ENCODE results near the gene ORMDL1.

ORMDL1 gene, protein sequence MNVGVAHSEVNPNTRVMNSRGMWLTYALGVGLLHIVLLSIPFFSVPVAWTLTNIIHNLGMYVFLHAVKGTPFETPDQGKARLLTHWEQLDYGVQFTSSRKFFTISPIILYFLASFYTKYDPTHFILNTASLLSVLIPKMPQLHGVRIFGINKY

DNA sequence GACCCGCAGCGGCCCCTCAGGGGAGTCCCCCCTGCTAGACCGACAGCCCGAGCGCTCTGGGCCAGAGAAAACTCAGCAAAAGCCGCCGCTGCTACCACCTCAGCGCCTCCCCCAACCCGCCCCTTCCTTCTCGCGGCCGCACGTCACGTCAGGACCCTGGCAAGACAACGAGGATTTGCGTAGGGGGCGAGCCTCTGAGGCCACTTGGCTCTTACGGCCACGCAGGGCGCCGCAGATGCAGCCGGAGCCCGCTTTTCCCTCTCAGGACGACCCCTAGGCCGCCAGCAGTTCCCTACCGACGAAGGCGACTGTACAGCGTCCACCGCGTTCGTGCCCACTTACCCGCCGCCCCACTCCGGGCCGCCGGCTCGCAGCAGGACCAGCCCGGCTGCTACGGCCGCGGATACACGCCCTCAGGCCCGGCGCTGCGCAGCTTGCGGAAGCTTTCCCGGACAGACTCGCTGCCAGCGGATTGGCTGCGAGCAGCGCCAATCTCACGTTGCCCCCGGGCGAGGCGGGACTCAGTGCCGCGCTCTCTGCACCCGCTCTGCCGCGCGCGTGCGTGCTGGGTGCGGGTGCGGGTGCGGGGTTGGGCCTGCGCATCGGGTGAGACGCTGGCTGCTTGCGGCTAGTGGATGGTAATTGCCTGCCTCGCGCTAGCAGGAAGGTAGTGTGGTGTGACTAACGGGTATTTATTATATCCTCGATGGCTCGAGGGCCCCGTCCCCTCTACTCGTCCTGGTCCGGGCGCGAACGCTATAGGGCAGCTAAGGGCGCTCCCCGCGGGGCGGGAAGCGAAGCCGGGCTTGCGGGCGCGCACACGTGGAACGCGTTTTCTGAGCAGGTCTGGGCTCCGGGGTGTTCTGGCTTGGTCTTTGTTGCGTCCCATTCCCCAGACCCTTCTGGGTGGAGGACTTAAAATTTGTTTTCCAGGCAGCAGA, at the start of gene ORMDL1, which contains the start of gene PMS1:
Gene ORMDL1, minus strand, starts transcription at position 413 of the 941 bp plus-strand sequence. CDS start 1,744 bp downstream, outside the sequence.
Gene PMS1, plus strand, starts transcription at position 524 of the 941 bp plus-strand sequence. CDS start 7,360 bp downstream, outside the sequence.
- peak; percentile 86 to 98 for DNase-seq

DNA sequence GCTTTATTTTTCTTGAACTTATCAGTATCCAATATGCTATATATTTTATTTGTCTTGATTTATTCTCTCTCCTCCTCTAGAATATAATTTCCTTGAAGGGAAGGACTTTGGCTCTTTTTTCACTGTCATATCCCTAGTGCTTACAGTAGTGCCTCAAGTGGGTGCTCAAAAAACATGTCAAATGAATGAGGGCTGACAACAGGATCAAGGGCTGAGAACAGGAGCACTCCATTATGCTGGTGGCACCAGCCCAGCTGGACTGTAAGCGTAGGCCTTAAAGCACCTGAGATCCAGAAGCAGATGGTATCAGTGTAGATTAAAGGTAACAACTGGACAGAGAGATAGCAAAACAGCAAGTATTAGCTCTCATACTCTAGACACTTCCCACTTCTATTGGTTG, 46.4 kb upstream of the ORMDL1 start:
- no peak for DNase-seq

DNA sequence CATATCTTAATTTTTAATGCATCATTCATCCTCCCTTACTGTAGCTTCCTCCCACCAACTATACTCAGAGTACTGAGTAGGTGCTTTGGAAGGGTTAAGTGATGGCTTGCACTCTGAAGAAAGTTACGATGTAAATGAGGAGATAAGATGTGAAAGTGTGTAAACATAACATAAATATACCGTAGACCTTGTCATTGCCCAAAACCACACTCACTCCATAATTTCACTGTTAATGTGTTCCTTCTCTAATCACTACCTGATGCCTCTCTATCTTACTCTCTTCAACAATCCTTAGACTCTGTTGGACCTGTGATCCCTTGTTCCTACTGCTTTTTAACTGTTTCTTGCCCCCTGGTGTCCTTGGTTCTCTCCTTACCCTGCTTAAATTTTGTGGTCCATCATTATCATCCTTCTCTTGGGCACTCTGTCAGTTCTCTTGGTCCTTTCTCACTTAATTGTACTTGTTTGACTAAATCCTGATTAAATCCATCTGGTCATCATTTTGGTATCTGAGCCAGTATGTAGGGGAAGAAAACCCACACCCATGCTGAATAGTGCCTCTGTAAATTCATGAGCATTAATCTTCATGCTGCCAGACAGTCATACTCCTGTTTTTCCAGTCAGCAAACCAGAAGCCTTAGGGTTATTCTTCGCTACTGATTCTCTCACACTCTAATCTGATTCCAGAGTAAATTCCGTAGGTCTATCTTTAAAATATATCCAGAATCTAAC, 45.1 kb upstream of the ORMDL1 start:
- DNase-seq = no peak

DNA sequence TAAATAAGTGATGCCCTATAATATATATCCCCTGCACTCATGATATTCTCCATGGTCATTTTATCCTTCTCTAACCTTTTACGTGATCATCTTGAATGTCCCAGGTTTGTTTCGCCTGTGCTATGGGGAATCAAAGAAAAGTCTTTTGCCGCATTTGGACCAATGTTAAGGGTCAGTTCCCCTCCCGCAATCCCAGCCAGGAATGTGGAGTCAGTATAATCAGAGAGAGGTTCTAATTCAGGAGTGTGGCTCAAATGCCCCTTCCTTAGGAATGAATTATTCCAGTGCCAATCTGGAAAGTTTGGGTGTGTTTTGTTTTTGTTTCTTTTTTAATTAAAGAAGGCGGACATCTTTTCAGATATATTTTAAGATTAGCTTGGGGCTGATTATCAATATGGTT, 41.9 kb upstream of the ORMDL1 start:
- no peak for DNase-seq

DNA sequence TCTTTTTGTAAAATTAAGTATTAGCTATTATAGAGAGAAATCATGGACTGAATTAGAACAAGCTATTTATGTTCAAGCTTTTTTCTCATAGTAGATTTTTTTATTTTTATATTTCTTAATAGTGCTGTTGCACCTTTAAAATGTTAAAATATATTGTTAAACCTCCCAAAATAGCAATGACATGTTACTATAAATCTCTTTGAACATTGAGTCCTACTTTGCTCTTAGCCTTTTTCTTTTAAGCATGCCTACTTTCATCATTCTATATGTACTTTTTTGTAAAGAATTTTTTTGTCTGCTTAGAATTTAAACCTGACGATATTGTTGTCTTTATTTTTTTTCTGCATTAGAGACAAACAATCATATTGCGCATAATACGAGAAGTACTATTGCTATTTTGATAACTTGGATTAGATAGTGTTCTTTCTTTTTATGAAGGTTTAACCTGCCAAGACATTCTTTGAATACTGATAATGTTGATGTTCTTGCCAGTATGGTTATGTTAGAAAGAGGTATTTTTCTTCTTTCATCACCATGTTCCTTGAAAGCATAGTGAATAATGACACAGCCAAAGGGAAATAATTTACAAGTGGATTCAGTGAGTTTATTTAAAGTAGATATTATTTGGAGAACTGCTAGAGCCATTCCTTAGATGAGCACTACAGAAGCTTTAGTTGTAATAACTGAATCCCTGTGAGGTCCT, 40.7 kb upstream of the ORMDL1 start:
- DNase-seq = no peak

DNA sequence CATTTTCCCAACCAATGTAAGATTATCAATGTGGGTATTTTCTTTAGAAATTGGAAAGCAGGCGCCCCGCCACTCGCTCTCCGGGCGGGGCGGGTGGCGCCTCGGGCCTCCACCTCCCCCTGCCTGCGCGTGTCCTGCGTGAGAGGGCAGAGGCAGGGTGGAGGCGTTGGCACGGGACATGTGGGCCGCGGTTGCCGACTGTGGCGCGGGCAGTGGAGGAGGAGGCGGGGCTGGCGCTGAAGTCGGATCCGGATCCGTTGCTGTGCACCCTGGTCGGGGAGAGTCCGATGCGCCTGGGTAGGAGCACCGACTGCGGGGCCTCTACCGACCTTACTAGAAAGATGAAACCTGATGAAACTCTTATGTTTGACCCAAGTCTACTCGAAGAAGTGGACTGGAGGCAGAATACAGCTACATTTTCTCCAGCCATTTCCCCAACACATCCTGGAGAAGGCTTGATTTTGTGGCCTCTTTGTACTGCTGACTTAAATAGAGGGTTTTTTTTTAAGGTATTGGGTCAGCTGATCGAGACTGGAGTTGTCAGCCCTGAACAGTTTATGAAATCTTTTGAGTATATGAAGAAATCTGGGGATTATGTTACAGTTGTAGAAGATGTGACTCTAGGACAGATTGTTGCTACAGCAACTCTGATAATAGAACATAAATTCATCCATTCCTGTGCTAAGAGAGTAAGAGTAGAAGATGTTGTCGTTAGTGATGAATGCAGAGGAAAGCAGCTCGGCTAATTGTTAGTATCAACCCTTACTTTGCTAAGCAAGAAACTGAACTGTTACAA, 38.0 kb upstream of the ORMDL1 start:
- no peak for DNase-seq

DNA sequence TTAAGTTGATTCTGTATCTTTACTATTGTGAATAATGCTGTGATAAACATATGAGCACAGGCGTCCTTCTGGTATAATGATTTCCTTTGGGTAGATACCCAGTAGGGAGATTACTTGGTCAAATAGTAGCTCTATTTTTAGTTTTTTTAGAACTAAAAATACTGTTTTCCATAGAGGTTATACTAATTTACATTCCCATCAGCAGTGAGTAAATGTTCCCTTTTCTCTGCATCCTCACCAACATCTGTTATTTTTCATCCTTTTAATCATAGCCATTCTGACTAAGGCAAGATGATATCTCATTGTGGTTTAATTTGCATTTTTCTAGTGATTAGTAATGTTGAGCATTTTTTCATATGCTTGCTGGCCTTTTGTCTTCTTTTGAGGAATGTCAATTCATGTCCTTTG, 35.2 kb upstream of the ORMDL1 start:
- DNase-seq = no peak

DNA sequence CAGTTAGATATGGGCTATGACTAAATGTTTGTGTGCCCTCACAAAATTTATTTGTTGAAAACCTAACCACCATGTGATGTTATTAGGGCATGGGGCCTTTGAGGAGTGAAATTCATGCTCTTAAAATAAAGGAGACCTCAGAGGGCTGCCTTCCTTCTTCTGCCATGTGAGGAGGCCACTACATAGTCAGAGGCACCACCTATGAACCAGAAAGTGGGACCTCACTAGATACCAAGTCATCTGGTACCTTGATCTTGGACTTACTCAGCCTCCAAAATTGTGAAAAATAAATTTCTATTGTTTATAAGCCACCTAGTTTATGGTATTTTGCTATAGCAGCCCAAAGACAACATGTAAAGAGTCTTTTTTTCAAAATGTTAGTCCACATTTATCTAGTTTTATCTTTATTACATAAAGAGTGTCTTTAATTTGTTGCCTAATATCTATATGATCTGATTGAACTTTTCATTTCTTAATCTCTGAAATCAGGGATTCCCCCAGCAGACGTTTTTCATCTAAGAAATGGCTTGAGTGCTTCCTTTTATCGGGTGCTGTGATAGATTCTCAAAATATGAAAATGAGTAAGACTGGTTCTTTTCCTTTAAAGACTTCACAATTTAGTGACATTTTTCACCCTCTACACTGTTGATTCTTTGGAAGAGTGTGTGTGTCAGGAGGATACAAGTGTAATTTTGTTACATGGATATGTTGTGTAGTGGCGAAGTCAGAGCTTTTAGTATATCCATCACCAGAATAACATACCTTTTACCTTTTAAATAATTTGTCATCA, 34.3 kb upstream of the ORMDL1 start:
- DNase-seq = no peak

DNA sequence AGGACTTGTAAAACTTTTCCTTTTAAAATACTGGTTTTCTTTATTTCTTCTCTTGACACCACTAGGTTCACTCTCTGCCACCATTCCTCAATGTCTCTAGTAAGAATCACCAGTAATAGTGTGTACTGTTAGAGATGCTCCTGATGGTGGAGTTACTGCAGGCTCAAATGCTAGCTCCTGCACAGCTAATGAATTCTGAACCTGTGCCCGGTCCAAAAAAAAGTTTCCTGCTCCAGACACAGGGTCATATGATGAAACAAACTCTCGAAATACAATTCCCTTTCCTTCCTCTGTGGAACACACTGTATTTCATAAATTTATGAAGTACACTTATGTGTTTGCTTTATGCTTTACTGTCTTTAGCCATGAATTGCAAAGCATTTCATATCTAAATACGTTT, 19.3 kb upstream of the ORMDL1 start:
- no peak for DNase-seq

DNA sequence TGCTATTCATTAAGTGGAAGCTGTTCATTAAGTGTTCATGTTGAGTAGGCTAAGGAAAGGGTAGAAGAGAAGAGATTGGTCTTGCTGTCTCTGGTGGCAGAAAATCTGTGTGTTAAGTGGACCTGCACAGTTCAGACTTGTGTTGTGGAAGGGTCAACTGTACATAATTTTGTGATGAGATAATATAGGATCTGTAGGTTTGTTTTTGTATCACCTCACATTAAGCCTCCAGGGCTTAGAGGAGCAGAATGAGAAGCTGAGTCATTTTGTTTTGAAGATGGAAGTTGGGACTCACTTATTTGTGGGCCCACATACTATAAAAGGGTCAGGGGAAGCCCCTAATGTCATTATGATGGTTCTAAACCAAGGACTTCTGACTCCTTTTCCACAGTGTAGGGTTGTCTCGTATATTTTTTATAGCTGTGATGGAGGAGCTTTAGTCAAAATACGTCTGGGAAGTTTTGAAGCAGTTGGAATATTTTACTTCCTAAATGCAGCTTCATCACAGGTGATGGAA, 18.3 kb upstream of the ORMDL1 start:
- DNase-seq = no peak

DNA sequence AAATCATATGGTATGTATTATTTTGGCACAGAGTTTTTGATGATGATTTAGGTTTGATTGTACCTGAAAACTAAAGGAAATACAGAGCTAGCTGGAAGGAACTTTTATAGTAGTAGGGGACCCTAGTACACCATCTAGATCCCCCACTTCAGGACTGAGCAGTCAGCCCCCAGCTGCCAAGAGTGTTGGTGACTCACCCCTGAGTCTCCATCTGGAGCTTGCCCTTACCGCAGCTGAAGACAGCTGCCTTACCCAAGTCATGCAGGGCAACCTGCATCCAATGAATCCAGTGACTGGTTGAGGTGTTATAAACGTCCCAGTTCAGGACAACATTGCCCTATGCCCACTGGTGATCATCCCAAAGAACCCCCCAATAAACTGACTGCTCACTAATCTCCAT, 15.4 kb upstream of the ORMDL1 start:
- DNase-seq = no peak

DNA sequence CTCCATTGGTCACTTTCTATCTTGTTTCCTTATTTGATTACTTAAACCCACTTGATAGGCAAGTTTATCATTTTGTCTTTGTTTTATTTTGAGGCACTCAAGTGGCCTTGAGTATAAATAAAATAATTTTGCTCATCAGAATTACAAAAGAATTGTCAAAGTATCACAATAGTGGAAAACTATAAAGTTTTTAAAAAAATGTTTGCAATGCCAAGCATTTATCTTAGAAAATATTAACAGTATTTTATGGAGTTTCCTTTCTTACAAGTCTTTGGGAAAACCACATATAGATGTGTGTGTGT, 14.8 kb upstream of the ORMDL1 start:
- no peak for DNase-seq

DNA sequence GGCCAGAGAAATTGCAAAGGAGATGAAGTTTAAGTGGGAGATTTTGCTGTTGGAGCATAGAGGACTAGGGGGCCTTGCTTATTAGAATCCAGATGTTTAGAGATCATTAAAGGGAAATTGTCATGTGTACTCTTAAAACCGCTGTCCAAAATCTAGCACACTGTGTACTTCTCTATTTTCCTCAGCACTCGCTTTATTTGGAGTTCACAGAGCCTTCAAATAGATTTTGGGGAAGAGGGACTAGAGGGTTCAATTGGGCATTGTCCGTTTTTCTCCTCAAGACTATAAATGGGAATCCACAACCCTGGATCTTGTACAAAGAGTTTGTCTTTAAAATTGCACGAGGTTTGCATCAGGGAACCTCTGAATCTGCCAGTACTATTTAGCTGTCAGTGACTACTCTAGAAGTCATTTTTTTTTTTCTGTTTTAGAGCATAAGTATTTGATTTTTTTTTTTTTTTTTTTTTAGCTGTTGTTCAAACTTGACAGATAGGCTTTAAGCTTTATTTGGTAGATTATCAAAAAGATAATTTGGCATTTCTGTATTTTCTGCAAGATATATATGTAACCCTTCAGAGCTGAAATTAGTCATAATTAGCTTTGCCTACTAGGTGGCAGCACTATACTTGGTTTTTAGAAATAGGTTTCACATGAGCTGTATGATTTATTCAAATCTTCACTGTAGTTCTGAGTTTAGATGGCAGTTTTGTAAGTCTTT, 14.3 kb upstream of the ORMDL1 start:
- DNase-seq = peak in 1 of 2 donors; percentile 34

DNA sequence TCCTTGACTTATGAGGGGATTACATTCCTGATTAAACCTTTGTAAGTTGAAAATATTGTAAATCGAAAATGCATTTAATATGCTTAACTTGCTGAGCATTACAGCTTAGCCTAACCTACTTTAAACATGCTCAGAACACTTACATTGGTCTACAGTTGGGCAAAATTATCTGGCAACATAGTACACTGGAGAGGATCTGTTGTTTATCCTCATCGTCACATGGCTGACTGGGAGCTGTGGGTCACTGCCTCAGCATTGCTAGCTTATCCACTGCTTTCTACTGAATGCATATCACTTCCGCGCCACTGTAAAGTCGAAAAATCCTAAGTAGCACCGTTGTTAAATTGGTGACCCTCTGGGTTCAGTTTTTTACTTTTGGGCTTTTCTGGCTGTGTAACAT, 13.8 kb upstream of the ORMDL1 start:
- no peak for DNase-seq

DNA sequence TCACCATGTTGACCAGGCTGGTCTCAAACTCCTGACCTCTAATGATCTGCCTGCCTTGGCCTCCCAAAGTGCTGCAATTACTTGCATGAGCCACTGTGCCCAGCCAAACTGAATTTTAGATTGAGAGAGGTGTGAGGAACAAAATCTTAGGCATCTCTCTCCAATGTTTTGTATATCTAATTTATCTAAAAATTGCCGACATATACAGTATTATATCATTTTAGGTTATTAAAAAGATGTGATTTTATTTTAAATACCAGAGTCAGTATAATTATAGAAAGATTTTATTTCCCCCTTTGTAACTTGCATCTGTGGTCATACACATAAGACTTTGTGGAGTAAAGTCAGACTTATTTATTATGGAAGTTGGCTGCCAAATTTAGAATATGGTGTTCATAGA, 10.2 kb upstream of the ORMDL1 start:
- no peak for DNase-seq

DNA sequence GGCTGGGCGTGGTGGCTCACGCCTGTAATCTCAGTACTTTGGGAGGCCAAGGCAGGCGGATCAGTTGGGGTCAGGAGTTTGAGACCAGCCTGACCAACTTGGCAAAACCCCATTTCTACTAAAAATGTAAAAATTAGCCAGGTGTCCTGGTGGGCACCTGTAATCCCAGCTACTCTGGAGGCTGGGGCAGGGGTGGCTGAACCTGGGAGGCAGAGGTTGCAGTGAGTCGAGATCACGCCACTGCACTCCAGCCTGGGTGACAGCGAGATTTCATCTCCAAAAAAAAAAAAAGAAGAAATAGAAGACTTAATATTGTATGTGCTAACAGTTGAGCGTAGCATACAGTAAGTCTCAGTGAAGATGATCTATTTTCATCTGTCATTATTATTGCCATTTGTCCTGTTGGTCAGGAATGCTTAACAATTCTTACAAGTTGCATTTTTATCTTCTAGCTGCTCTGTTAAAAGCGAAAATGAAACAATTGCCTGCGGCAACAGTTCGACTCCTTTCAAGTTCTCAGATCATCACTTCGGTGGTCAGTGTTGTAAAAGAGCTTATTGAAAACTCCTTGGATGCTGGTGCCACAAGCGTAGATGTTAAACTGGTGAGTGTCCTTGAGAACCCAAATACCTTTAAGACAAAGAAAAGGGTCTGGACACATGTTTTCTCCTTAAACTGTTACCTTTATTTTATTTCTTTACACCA, 7.4 kb upstream of the ORMDL1 start:
- no peak for DNase-seq

DNA sequence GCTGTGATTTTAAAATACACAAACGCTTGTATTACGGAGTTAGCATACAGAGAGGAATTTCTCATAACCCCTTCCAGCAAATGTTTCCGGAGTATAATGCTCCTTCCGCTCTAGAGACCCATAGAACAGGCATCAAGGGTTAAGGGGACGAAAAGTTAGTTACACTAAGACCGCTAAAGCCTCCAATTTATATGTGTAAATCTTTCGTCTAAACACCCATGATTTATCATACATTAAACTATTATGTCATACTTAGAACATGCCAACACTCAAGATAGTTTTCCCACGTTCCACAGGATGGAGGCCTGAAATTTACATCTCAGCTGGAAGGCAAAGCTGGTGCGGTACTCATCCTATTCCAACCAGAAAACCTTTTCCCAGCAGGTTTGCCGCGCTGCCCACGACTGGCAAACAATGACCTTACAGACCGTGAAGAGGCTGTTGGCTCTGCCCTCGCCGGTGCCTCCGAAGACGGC, 650 bp downstream of the ORMDL1 start:
- DNase-seq = peak in 1 of 2 donors; percentile 2

DNA sequence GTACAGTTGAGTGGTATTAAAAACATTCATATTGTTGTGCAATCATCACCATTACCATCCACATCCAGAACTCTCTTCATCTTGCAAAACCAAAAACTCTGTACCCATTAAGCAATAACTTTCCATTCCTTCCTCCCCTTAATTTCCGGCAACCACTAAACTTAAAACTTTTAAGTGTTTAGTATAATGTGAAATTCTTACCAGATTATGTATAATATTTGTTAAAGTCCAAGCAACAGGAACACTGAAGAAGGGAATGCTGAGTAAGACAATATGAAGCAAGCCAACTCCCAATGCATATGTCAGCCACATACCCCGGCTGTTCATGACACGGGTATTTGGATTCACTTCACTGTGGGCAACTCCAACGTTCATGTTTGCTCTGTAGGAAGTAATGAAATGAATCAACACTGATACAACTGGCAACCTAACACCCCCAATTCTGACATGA, 1.9 kb downstream of the ORMDL1 start:
- DNase-seq = no peak

DNA sequence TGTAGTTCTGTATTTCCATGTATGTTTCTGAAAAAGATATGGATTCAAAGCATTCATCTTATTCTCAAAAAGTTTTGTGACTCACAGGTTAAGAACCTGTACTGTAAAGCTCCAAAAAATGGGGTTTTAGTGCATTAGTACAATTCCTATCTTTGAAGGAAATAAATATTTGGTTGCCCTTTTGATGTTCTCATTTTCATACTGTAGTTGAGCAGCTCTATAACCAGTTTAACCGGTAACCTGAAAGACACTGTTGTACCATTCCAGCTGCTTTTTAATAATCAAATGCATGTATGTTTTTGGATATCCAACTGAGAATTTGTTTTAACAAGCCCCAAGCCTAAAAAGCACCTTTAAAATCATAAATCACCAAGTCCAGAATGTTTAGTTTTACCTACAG, 11.9 kb downstream of the ORMDL1 start:
- DNase-seq = no peak
